GM21529 (cell line): ENCODE data around the gene FOXP4.

Source experiments
- ATAC-seq: cut with Tn5 transposase; IDR thresholded peaks from one replicate; pipeline ENCODE4 v1.9.1; 2021; ENCODE audit not compliant: unreplicated experiment

Gene FOXP4

DNA sequence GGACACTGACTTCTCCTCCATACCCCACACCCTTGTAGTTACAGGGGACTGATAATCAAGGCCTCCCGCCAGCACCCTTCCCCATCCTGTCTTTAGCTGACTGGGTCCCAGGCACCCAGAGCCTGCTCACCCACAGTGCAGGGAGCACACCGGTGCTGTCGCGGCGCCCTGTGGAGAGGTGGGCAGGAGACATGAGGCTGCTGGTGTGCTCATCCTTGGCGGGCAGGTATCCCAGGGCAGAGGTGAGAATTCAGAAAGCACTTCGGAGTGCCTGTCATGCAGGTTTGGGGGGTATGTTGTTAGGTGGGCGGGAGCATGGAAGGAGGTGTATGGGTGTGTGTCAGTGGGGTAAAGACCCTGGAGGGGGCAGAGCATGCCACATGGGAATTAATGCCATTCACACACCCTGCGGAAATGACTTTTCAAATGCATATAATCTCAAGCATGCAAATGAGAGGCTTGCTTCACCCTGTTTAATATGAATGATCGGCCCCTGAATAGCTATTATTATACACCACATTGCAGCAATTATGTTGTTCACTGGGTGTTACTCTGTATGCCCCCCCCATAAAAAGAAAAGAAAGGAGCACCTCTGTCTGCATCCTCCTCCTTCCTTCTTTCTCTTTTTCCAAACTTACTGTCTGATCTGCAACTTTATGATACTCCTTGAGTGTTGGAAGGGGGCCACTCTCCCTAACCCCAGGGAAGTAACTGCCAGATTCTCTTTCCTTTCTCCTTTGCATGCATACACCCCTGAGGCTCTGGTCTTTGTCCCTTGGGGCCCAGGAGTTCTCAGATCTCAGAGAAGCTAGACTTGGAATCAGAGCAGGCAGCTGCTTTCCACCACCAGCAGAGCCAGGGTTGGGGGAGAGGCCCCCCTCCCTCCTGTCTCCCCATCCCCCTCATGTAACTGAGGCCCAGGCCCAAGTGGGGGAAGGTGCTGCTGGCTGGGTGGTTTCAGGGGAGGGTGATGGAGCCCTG is 16.0 kb downstream of the FOXP4 start:
- ATAC-seq, result no peak

DNA sequence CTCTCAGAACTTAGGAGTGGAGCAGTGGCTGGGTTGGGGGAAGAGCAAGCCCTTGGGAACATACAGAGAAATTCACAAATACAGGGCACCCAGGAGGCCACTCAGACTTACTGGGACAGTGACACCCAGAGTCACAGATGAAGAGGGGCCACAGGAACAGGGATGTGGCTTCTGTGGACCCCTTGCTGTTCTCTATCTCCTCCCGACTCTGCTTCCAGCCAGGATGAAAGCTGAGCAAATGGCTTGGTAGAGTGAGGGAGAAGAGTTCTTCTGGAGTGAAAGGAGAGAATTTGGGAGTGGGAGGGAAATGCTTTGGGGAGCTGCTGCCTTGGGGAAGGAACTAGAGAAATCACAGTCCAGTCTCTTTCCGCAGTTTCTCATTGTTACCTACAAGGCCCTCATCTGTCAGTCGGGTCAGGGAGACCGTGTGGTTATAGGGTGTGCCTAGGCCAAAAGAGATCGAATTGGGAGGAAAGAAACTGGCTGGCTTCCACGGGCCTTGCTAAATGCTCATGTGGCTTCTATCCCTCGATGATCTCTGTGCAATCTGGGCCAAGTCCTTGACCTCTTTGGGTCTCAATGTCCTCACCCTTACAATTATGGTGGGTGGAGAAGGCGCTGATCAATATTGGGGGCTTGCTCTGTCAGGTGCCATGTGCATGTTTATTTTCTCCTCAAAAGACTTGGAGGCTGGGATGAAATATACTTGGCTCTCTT is 17.0 kb downstream of the FOXP4 start:
- ATAC-seq, result no peak

GRCh38 chr6:41564448-41565142 is 18.4 kb downstream of the FOXP4 start:
- no peak for ATAC-seq

- no peak for ATAC-seq
Observed at GRCh38 chr6:41565701-41566100, 19.5 kb downstream of the FOXP4 start.

DNA sequence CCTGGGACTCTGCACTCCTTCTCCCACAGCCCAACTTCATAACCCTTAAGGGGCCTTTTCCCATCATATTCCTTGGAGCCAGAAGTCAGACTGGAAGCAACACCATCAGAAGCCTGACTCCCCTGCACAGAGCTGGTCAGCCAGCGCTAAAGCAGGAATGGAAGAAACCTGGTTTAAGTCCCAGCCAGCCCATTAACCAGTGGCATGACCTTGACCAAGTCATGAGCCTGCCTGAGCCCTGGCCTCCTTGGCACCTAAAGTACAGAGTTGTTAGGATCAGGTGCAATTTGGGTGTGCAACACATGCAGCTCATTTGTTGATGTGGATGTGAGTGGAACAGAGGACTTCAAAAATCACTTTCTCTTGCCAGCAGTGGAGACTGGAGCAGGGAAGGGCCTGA is 20.8 kb downstream of the FOXP4 start:
- ATAC-seq, result no peak

DNA sequence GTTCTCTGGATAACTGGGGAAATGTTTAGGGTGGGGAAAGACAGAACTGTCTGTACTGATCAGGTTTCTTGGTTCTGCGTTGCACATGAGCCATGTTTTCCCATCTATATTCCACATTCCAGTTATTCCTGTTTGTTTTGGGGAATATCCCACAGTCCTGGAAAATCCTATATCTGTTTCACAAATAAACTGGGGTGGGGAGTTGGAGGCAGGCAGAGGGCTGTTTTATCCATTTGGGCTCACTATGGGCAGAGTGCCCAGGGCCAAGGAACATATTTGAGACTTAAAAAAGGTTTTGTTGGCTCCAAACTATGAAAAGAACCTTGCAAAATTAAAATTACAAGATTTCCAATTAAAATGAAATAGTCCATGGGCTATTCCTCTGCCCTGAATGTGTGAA is 21.5 kb downstream of the FOXP4 start:
- ATAC-seq, result no peak

GRCh38 chr6:41568202-41568584 is 22.0 kb downstream of the FOXP4 start:
- no peak for ATAC-seq

DNA sequence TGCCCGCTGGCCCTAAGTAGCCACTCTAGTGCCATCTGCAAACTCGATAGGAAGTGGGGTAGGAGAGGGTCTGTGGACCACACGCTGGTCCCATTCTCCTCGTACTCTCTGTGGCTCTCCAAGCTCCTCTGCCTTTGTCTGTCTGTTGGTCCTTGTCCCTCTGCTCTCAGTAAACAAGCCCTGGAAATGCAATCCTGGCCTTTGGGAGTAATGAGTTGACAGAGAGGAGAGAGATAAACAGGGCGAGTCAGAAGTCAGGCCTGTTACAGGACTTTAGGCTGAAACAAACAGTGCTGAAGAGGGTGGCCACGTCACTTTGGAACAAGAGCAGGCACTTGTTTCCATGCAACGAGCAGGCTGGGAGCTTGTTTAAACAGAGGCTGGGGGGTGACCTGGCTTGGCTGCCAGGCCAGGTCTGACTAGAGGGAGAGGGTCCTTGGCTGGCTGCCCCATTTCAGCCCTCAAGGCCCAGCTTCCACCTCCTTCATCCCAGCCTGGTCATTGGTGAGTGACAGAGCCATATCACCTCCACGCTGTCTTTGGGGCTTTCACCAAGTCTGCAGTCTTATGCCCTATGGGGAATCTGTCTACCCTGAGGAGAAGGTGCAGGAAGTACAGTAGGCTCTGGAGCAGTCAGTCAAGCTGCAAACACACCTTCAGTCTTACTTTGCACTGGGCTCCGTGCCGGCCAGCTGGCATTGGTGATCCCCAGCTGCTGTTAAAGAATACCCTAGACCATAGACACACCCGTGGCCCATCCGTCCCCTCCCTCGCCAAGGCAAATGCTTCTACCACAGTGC is 22.6 kb downstream of the FOXP4 start:
- no peak for ATAC-seq

GRCh38 chr6:41570259-41570615 is 24.1 kb downstream of the FOXP4 start:
- ATAC-seq, result no peak

- no peak for ATAC-seq
Observed at GRCh38 chr6:41571021-41571780, 25.0 kb downstream of the FOXP4 start.

GRCh38 chr6:41572613-41573012 is 26.4 kb downstream of the FOXP4 start:
- no peak for ATAC-seq

DNA sequence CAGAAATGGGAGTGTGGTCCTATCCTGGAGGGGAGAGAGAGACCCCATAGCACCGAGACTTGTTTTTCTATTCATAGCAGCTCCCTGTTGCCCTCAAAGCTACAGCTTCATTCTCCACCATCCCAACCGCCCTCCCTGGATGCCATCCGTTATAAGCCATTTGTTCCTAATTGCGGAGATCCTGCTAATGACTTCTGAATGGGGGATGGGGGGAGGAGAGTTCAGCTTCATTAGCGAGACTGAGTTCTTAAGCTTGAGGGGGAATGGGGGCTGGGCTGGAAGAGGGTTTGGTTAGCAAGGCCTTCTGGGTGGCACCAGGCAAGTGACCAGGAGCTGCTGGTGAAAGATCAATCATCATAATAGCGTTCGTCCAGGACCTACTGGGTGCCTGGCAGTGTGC is 27.1 kb downstream of the FOXP4 start:
- no peak for ATAC-seq

DNA sequence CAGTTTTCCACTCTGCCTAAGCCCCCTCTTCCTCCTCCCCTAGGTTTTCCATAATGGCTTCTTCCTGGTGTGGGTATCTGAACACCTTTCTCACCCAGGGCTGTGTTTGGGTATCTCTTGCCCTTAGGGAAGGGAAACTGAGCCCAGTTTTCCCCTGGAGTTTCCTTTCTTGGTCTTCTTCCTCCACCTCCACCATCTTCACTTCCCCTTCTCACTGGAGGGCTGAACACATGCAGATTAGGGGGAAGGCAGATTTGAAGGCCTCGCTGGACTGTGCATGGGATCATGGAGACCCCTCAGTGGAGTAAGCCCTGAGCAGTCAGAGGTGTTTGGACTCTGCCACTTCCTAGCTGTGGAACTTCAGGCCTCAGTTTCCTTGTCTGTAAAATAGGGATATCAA is 27.8 kb downstream of the FOXP4 start:
- ATAC-seq, result no peak

DNA sequence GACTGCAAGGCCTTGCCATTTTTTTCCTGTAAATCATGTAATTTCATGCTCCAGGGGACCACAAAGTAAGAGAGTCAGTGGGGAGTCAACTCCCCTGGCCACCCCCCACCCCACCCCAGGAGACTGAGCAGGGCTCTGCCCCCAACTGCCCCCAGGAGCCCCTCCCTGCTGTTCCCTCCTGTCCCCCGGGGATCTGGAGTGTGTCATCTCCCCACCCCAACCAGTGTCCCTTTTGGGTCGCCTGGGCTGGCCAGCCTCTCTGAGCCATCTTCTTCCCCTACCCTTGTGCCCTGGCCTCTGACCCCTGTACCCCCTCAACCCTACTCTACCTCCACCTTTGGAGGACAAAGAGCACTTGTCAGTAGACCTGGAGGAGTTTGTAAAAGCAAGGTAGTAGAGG is 29.4 kb downstream of the FOXP4 start:
- no peak for ATAC-seq

GRCh38 chr6:41576667-41577066 is 30.5 kb downstream of the FOXP4 start:
- no peak for ATAC-seq

DNA sequence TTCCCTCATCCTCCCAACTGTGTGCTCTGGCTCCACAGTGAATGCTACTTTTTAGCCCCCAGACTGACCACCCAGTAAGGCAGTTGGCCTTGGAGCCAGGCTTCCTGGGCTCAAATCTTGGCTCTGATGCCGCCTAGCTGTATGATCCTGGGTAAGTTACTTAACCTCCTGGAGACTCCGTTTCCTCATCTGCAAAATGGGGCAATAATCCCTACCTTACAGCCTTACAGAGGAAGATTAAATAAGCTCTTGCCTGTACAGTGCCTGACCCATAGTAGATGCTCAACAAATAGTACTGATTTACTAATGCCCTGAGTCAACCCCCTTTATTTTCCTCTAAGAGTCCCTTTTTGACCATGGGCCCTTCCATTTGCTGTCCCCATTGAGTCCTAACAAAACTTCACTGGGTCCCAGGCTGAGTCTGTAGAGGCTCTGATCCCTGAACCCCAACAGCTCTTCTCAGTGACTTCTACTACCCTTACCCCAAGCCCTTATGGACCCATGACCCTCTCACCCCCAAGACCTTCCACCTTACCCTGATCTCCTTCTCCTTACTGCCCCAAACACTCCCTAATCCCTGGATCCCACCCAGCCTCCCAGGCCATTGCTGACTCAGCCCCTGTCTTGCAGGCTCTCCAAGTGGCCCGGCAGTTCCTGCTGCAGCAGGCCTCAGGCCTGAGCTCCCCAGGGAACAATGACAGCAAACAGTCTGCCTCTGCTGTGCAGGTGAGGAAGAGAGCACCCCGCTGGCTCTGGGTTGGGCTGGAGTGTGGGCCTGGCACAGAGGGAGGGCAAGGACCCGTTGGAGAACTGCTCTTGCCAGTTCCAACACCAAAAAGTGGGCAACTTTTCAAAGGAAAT is 31.4 kb downstream of the FOXP4 start:
- no peak for ATAC-seq

DNA sequence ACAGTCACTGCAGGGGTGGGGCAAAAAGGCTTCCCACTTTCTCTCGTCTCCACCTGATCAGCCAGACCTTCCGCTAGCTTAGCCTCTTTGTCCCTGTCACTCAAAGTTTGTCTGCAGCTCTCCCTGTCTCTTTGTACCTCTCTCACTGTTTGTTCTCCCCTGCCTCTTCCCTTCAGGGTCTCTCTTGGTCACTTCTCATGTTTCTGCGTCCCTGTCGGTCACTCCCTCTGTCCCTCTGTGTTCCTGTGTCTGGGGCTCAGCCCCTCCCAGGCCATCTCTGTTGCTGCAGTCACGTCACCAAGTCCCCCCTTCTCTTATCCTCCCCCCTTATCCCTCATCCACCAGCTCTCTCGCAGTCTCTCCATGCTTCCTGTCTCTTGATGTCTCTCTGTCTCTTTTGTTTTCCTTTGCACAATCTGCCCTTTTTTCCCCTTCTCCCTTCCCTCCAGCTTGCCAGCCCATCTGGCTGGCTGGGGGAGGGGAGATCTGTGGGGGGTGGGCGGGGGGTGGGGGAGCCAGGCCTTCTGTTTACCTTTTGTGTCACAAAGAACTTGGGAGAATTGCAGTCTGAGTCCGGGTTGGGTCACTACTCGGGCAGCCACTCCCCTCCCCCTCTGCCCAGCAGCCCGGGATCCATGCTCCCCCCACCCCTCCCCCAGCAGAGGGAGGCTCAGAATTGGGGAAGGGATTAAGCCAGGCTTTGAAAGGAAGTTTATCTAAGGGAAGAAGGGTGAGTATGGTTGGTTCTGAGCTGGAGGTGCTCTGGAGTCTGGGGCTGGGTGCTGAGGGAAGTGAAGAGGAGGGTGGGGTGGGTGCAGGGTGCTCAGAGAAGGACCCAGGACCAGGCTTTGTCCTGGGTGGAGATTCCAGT is 32.3 kb downstream of the FOXP4 start:
- ATAC-seq, result no peak

DNA sequence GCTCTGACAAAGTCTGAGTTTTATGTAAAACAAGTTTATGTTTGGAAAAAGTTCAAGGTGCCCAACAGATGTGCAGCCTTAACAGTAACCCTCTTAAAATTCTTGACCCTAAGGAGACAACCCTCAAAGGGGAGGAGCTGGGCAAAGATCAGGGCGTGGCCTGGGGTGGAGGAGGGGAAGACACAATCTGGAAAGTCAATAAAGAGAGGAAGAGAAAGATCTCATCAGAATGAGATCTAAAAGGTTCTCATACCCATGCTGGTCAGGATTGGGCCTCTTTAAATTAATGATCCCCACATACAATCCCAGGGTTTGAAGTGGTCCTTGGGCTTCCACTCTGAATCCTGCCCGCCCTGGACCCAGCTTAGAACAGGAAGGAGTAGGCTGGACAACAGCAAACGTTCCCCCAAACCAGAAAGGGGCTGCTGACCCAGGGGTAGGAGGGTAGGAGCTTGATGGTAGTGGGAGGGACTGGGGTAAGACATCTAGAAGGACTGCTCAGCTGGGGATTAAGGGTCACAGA is 33.0 kb downstream of the FOXP4 start:
- ATAC-seq, result no peak
